ENCODE data around the gene SMURF1.

Gene SMURF1

DNA sequence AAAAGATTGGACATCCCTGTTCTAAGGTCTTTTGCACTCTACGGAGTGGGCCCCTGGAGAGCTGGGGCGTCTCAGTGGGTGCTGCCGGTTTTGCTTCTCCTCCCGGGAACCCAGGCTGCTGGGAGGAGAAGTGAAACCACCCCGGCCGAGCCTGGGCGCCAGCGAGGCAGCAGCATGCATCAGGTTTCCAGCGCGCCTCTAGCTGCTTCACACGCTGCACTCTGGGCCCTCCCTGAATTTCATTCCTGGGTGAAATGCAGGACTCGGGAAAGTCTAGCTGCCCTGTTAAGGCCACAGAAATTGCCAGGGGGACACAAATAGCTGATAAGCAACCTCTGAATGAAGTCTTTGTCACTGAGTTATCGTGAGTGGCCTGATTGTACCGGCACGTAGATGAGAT is 138.1 kb downstream of the SMURF1 start:
- DNase-seq (ENCODE audit: low read depth in 2 of 2) = no peak

GRCh38 chr7:99004781-99005500 is 139.0 kb downstream of the SMURF1 start:
- no peak for DNase-seq (ENCODE audit: low read depth in 2 of 2)

DNA sequence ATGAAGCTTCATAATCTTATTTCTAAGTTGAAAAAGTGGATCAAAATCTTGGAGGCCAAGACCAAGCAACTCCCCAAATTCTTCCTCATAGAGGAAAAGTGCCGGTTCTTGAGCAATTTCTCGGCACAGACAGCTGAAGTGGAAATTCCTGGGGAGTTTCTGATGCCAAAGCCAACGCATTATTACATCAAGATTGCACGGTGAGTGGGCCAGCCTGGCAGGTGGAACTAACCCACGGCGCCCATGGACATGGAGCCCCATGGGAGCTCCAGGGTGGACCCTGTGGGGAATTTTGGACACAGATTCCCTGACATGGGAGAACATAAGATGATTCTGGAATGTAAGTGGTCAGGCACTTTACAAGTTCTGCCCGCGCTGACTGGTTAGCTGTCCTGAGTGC is 139.7 kb downstream of the SMURF1 start:
- DNase-seq (ENCODE audit: low read depth in 2 of 2) = no peak

DNA sequence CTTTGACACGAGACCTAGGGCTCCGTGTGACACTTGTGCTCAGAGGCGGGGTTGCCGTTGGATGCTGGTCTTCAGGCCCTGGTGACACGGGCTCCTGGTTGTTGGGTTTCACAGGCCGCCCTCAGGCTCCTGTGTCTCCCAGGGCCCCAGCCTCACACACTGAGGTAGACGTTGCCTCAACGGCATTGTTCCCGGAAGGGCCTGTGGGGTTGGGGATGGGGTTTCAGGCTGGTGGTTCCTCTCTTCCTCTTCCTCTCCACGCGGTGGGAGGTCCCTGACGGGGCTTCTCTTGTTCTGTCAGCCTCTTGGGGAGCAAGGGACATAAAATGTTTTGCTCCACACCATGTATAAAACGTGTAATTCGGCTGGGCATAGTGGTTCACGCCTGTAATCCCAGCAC is 140.5 kb downstream of the SMURF1 start:
- no peak for DNase-seq (ENCODE audit: low read depth in 2 of 2)

- DNase-seq (ENCODE audit: low read depth in 2 of 2) = no peak
Measured at GRCh38 chr7:99002827-99003212, 141.1 kb downstream of the SMURF1 start.

GRCh38 chr7:99002148-99002826 is 141.6 kb downstream of the SMURF1 start:
- DNase-seq (ENCODE audit: low read depth in 2 of 2) = no peak

DNA sequence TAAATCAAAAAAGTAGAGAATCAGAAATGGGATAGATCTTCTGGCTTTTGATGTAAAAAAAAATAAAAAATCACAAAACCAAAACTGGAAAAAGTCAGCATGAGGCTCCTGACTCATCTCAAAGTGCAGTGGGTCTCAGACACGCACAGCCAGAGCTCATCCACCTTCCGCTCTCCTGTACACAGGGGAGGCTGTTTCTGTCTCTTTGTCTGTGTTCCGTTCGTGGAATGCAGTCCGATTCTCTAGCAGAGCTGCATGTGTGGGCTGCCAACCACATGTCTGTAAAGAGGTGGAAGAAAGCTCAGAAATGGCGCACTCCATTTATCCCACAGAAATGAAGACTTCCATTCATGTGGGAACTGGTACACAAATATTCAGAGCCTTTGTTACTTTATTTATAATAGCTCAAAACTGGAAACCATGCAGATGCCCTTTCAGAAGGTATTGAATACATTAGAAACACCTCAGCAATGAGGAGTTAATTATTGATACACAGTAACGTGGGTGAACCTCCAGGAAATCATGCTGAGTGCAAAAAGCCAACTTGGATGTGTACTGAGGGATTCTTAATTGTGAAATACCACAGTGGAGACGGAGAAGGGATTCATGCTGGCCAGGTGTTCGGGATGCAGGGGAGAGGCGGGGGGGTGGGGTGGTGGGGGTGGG is 142.3 kb downstream of the SMURF1 start:
- no peak for DNase-seq (ENCODE audit: low read depth in 2 of 2)

- no peak for DNase-seq (ENCODE audit: low read depth in 2 of 2)
Measured at GRCh38 chr7:99000904-99001465, 142.9 kb downstream of the SMURF1 start.

GRCh38 chr7:99000196-99000903 is 143.6 kb downstream of the SMURF1 start:
- DNase-seq (ENCODE audit: low read depth in 2 of 2) = no peak

- no peak for DNase-seq (ENCODE audit: low read depth in 2 of 2)
Measured at GRCh38 chr7:98998821-98999725, 144.8 kb downstream of the SMURF1 start.

DNA sequence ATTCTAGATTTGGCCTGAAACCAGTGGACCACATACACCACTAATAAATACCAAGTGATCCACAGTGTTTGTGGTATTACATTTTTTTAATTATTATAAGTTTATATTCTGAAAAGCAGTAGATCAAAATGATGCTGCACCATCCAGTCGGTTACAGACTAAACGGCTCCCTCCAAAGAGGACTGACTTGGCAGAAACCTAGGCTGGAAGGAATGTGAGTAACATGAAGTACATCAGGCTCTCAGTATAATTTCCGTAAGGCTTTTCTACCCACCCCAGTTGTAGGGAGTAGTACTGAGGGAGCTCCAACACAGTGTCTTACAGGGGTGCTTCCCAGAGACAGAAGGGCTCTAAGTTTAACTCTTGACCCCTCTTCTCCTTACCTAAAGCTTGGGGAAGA is 146.1 kb downstream of the SMURF1 start:
- no peak for DNase-seq (ENCODE audit: low read depth in 2 of 2)

- peak in 1 of 2 donors; percentile 18 for DNase-seq (ENCODE audit: low read depth in 2 of 2)
Measured at GRCh38 chr7:98996150-98996552, 147.8 kb downstream of the SMURF1 start.

- no peak for DNase-seq (ENCODE audit: low read depth in 2 of 2)
Measured at GRCh38 chr7:98995523-98996149, 148.3 kb downstream of the SMURF1 start.

GRCh38 chr7:98995111-98995510 is 148.8 kb downstream of the SMURF1 start:
- no peak for DNase-seq (ENCODE audit: low read depth in 2 of 2)

- no peak for DNase-seq (ENCODE audit: low read depth in 2 of 2)
Measured at GRCh38 chr7:98994046-98994944, 149.6 kb downstream of the SMURF1 start.

- DNase-seq (ENCODE audit: low read depth in 2 of 2) = no peak
Measured at GRCh38 chr7:98993024-98993897, 150.6 kb downstream of the SMURF1 start.

- no peak for DNase-seq (ENCODE audit: low read depth in 2 of 2)
Measured at GRCh38 chr7:98992076-98992475, 151.8 kb downstream of the SMURF1 start.

DNA sequence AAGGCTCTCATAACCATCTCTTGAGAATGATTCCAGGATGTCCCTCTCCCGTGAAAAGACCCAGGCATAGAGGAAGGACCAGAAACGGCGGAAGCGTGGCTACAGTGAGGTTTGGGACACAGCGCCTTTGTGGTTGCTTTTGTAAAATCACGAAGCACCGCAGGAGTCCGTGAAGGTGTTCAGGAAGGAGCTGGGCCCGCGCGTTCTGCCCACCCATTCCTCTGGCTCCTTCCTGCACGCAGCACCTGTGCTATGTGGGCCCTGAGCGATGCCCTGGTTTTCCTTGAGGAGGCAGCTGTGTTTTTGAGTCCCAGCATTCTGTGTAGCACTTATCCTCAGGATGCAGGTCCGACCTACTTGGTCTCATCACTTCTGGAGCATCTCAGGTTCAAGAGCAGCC is 152.8 kb downstream of the SMURF1 start:
- DNase-seq (ENCODE audit: low read depth in 2 of 2) = no peak
